CD1c-positive myeloid dendritic cell (primary cell): Measurements from ENCODE around the gene AADAC.

Experiments used
- DNase-seq: peaks from one replicate; pipeline ENCODE4 v3.0.0-alpha.2; 2016; ENCODE audit errors: extremely low spot score

AADAC gene

GRCh38 chr3:151856118-151856517 is 42.2 kb downstream of the AADAC start:
- DNase-seq, result no peak

DNA sequence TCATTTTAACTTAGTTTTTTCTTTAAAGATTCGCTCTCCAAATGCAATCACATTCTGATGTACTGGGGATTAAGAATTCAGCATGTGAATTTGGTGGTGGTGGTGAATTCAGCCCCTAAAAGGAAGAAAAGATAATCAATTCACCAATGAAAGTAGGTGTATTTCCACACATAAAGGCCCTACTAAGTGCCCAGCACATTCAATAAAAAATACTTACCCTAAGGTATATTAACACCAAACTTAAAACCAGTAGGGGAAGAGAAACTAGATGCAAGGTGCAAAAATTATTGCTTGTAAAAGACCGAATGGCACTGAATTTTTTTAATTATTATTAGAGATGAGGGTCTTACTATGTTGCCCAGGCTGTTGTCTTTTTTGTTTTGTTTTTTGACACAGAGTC is 42.7 kb downstream of the AADAC start:
- no peak for DNase-seq

DNA sequence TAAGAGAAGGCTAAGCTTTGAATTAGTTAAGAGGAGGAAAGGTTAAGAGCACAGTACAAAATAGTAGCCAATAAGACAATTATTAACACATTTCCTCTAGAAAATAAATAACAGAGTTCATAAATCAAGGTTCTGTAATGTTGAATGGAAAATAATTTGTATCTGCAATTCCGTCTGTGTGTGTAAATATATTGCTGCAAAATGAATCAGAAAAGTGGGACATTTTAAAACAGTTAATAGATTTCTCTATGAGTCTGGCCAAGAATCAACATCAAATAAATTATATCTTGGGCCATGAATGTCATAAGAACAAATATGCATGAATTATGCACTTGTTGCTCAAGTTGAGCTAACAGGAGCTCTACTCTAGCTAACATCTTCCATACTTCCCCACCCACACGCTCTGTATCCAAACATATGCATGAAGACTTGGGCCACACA is 45.3 kb downstream of the AADAC start:
- no peak for DNase-seq

DNA sequence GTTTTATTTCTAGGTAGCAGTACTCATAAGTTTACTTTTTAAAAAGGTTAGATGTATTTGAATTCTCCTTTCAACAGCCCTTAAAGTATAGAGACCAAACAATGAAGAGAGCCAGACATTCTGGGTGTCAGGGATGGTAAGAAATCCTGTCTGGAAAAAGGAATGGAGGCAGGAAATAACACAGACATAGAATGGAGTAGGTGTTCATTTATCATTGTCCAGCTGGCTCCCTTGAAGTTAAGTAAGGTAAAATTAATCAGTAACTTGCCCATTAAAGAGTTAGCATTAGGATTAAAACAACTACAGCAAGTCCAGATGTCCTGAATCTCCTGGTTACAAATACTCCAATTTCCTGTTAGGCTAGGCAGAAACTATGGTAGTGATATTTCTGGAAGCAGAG is 46.0 kb downstream of the AADAC start:
- no peak for DNase-seq

DNA sequence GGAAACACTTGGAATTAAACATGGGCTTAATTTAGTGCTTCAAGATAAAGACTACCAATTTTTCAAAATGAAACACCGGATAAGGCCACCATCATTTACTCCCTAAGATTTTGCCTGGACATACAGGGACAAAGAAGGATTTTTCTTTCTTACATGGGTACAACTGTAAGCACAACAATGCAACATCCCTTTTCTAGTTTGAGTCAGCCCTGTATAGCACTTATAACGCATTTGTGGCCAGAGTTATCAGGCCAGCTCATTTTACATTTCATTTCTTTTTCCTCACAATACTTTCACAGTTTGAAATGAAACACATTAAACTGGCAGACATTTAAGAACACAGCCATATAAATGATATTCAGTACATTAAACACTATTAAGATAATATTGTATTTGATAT is 49.7 kb downstream of the AADAC start:
- peak; percentile 28 for DNase-seq

- DNase-seq, result peak; percentile 10
Observed at GRCh38 chr3:151864423-151865101, 50.6 kb downstream of the AADAC start.

GRCh38 chr3:151866711-151867410 is 52.9 kb downstream of the AADAC start:
- DNase-seq, result no peak

GRCh38 chr3:151867666-151868065 is 53.8 kb downstream of the AADAC start:
- DNase-seq, result no peak

DNA sequence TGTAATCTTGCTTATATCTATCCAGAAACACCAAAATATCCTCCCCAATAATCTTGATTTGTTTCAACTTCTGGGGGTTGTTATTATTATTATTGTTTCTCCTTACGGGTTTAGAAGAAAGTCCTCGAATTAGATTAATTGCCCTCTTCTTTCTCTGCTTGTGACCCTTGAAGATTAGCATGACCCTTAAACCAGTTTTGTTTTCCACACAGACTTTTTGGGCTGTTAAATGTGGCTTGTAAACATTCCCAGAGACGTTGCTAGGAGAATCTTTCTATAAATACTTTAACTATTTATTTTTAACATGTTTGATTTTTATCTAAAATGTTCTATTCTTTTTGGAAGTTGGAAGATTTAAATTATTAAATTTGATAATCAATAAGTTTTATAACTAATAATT is 55.3 kb downstream of the AADAC start:
- no peak for DNase-seq

DNA sequence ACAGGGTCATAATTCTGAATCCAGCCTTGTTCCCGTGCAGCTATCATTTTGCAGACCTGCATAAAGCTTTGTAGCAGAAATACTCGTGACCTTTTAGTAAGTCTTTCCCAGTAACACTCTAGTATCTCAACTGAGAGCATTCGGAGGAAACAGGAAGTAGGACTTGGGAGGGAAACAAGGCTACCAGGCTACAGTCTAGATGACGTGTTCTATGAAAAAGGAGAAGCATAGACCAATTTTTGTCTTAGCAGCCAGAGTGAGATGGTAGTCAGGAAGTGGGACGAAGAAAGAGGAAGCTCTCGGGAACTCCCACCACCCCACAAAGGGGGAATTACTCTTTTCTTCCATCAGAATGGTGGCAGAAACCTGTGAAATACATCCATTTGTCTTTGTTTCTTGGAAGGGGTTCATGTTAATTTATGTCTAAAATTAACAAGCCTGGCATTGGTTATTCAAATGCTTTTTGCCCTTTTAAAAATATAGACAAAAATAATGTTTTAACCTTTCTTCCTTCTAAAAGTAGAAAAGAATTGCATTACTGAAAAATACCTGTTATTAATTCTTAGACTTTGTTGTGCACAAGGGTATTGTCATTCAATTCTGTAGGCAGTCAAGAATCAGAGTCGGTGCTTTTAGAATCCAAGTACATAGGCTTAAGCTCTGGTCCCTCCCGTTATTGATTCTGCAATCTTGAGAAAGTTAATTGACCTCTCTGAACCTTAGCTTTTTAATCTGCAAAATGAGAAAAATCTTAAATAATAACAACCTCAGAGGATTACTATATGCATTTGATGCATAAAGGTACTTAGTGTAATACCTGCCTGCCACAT is 57.9 kb downstream of the AADAC start:
- DNase-seq, result peak; percentile 94

DNA sequence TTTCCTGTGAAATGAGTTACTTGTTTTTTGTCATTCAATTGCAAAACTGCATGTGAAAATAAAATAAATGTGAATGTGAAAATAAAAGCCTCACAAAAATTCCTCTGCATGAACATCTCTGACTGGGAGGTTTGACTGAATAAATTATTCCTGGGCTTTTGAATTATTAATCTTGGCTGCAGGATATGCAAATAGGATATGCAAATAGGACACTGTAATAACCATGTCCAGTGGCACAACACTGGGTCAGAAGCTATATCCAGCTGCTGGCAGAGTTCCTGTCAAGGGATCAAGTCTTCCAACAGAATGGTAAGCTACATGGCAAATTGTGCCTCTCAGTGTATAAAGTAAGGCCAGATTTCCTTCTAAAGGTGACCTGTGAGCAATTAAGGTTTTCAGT is 59.5 kb downstream of the AADAC start, which contains the start of gene SUCNR1:
TSS of gene SUCNR1 (plus strand) at position 246 of the 400 bp plus-strand sequence. CDS start 6,250 bp downstream, outside the sequence.
- DNase-seq, result peak; percentile 70

GRCh38 chr3:151874079-151874478 is 60.2 kb downstream of the AADAC start:
- peak; percentile 63 for DNase-seq

- DNase-seq, result peak; percentile 80
Observed at GRCh38 chr3:151875759-151876158, 61.8 kb downstream of the AADAC start.

GRCh38 chr3:151877269-151877668 is 63.4 kb downstream of the AADAC start:
- no peak for DNase-seq
